Keratinocyte (primary cell): ENCODE measurements around the gene GAB2. TPM values are rescaled to one million over a fixed set of nuclear protein-coding genes. Genes with fewer than 3 reads are reported as not detected.
A peak's percentile ranks its signal among the peaks of the same experiment; 100 is the strongest.
"Not testable (repeated sequence)": the region's sequence is repeated elsewhere in the genome, so short reads cannot be mapped to it uniquely, and the experiment has no call there.

Experiments
- DNase-seq: peaks from one replicate; pipeline ENCODE4 v3.0.0-alpha.2; 2011; ENCODE audit warnings: low read depth, missing footprints, low spot score
- FAIRE-seq: peaks from 2 replicates; lab custom pipeline; 2011; peaks lifted over from hg19 to GRCh38; lab: Jason Lieb, UNC
- H2AFZ ChIP-seq: 2 replicates; pipeline ENCODE4 v1.6.0; 2012; ENCODE audit warnings: low read length, control low read depth, inconsistent platforms; ENCODE audit not compliant: control insufficient read depth
- H3K27ac ChIP-seq: 2 replicates; pipeline ENCODE4 v1.5.1; 2011; ENCODE audit warnings: low read length; ENCODE audit not compliant: control insufficient read depth, insufficient read depth
- H3K27me3 ChIP-seq: 3 replicates; pipeline ENCODE4 v1.6.0; 2011; ENCODE audit warnings: low read length; ENCODE audit not compliant: control insufficient read depth, insufficient read depth; ENCODE audit errors: extremely low read depth
- H3K36me3 ChIP-seq, 2 experiments: 2 replicates in 1 of 2; 3 replicates in 1 of 2; pipeline ENCODE4 v1.5.1; 2011; ENCODE audit warnings: low read length in 2 of 2, mild to moderate bottlenecking in 1 of 2; ENCODE audit not compliant: control insufficient read depth in 2 of 2, insufficient read depth in 2 of 2; ENCODE audit errors: extremely low read depth in 1 of 2
- H3K4me1 ChIP-seq: 3 replicates; pipeline ENCODE4 v1.5.1; 2011; ENCODE audit warnings: low read length; ENCODE audit not compliant: control insufficient read depth, insufficient read depth; ENCODE audit errors: extremely low read depth
- H3K4me2 ChIP-seq: 3 replicates; pipeline ENCODE4 v1.6.0; 2011; ENCODE audit warnings: low read depth, low read length; ENCODE audit not compliant: control insufficient read depth, insufficient read depth; ENCODE audit errors: extremely low read depth
- H3K4me3 ChIP-seq, 3 experiments: fragments of 200-600 bp in 1 of 3; sonication (generic) in 1 of 3; 2 replicates in 2 of 3; 3 replicates in 1 of 3; pipeline ENCODE4 v1.5.1; 2011 to 2016; ENCODE audit warnings: low read length in 3 of 3, mild to moderate bottlenecking in 3 of 3, control low read depth in 2 of 3, inconsistent platforms in 1 of 3, low read depth in 1 of 3, mixed read lengths in 1 of 3, mixed run types in 1 of 3, moderate library complexity in 1 of 3; ENCODE audit not compliant: control insufficient read depth in 2 of 3, insufficient read depth in 2 of 3; ENCODE audit errors: extremely low read depth in 1 of 3
- H3K79me2 ChIP-seq: 2 replicates; pipeline ENCODE4 v1.6.0; 2012; ENCODE audit warnings: low read length; ENCODE audit not compliant: control insufficient read depth, insufficient read depth
- H3K9ac ChIP-seq: 3 replicates; pipeline ENCODE4 v1.6.0; 2011; ENCODE audit warnings: low read length; ENCODE audit not compliant: control insufficient read depth, insufficient read depth; ENCODE audit errors: extremely low read depth
- H3K9me1 ChIP-seq: 3 replicates; pipeline ENCODE4 v1.6.0; 2011; ENCODE audit warnings: low read length; ENCODE audit not compliant: control insufficient read depth, insufficient read depth; ENCODE audit errors: extremely low read depth
- H3K9me3 ChIP-seq: 2 replicates; pipeline ENCODE4 v1.5.1; 2012; ENCODE audit warnings: low read depth, low read length; ENCODE audit not compliant: control insufficient read depth
- H4K20me1 ChIP-seq: 3 replicates; pipeline ENCODE4 v1.6.0; 2011; ENCODE audit warnings: low read length; ENCODE audit not compliant: control insufficient read depth, insufficient read depth; ENCODE audit errors: extremely low read depth
- EZH2 ChIP-seq: IDR thresholded peaks from one replicate; pipeline ENCODE4 v1.6.1; 2012; ENCODE audit warnings: inconsistent platforms, mild to moderate bottlenecking, low read length, moderate library complexity
- dilution Hi-C: fragments of 300-500 bp; cut with MboI; formaldehyde crosslinking; loops from one replicate; pipeline ENCODE4 v1.7.0; 2020; ENCODE audit warnings: low sequenced_read_pairs; ENCODE audit not compliant: extremely low pct_ligation_motif_present
- polyA plus RNA-seq, 5 experiments: library from polyadenylated mRNA; depleted of rRNA in 3 of 5; stranded (reverse) in 3 of 5; stranded (forward) in 1 of 5; unstranded in 1 of 5; fragments of >200 nt; gene quantifications; 1 replicate in 1 of 5; 2 replicates in 3 of 5; 3 replicates in 1 of 5; pipeline versions ENCODE4 v1.2.1 to v1.2.3, GENCODE V29; 2011 to 2012; ENCODE audit warnings: missing spikeins in 2 of 5, low read depth in 1 of 5, low replicate concordance in 1 of 5
- TF ChIP-seq, protein P1 (sequence below), 3 experiments: IDR thresholded peaks in 1 of 3; conservative IDR thresholded peaks in 1 of 3; optimal IDR thresholded peaks in 1 of 3; 2 replicates in 2 of 3; 3 replicates in 1 of 3; pipeline versions ENCODE3 to v1.5.1; 2011; ENCODE audit warnings: low read length in 3 of 3, mild to moderate bottlenecking in 3 of 3, moderate library complexity in 2 of 3, control low read depth in 1 of 3, inconsistent platforms in 1 of 3; ENCODE audit not compliant: insufficient read depth in 2 of 3; ENCODE audit errors: extremely low read depth in 1 of 3

GAB2 gene
- polyA plus RNA-seq, 1 donor (not counting 4 experiments of a cell fraction or from before 2014, with no cell fraction given), result 0.68 TPM

DNA sequence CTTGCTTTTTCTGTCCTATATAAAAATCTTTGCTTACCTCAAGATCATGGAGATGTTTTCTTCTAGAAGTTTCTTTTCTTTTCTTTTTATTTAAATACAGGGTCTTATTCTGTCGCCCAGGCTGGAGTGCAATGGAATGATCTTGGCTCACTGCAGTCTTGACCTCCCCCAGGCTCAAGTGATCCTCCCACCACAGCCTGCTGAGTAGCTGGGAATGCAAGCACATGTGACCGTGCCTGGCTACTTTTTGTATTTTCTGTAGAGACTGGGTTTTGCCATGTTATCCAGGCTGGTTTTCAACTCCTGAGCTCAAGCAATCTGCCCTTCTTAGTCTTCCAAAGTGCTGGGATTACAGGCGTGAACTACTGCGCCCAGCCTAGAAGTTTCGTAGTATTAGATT is 183.6 kb downstream of the GAB2 start:
- no peak for FAIRE-seq
- no peaks in the 10 kb centered on the region for H3K27me3 ChIP-seq
- dilution Hi-C loops, result no loop called here
- no peaks in the 10 kb centered on the region for H3K9me3 ChIP-seq
- H2AFZ ChIP-seq, result no peak overlapping the region
- H3K79me2 ChIP-seq, result no peaks in the 10 kb centered on the region
- H3K9me1 ChIP-seq, result no peaks in the 10 kb centered on the region
- no peak overlapping the region for H3K9ac ChIP-seq
- no peak for DNase-seq
- H3K4me1 ChIP-seq, result no peaks in the 10 kb centered on the region
- TF ChIP-seq, protein P1, sequence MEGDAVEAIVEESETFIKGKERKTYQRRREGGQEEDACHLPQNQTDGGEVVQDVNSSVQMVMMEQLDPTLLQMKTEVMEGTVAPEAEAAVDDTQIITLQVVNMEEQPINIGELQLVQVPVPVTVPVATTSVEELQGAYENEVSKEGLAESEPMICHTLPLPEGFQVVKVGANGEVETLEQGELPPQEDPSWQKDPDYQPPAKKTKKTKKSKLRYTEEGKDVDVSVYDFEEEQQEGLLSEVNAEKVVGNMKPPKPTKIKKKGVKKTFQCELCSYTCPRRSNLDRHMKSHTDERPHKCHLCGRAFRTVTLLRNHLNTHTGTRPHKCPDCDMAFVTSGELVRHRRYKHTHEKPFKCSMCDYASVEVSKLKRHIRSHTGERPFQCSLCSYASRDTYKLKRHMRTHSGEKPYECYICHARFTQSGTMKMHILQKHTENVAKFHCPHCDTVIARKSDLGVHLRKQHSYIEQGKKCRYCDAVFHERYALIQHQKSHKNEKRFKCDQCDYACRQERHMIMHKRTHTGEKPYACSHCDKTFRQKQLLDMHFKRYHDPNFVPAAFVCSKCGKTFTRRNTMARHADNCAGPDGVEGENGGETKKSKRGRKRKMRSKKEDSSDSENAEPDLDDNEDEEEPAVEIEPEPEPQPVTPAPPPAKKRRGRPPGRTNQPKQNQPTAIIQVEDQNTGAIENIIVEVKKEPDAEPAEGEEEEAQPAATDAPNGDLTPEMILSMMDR (optimal IDR thresholded peaks at IDR 0.05 in 1 of 3, IDR thresholded peaks at IDR 0.05 in 1 of 3, conservative IDR thresholded peaks at IDR 0.05 in 1 of 3; ENCODE audit: extremely low read depth in 1 of 3, insufficient read depth in 2 of 3, low read length in 3 of 3), result no peak
- no peak for TF ChIP-seq EZH2
- H3K36me3 ChIP-seq, result no peaks in the 10 kb centered on the region
- no peak overlapping the region for H3K27ac ChIP-seq
- no peak overlapping the region for H3K4me2 ChIP-seq
- no peak overlapping the region for H3K4me3 ChIP-seq
- H4K20me1 ChIP-seq, result no peaks in the 10 kb centered on the region

DNA sequence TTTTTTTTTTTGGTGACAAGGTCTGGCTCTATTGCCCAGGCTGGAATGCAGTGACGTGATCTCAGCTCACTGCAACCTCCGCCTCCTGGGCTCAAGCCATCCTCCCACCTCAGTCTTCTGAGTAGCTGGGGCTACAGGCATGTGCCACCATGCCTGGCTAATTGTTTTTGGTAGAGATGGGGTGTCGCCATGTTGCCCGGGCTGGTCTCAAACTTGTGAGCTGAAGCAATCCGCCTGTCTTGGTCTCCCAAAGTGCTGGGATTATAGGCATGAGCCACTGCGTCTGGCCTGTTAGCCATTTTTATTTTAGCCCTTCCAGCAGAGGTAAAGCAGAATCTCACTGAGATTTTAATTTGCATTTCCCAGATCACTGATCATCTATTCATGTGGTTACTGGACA is 184.6 kb downstream of the GAB2 start:
- H2AFZ ChIP-seq, result peak overlapping the region; percentile 36
- H3K9me3 ChIP-seq, H3K9me1 ChIP-seq, H3K4me2 ChIP-seq, H3K4me3 ChIP-seq, H3K9ac ChIP-seq, H4K20me1 ChIP-seq, H3K27me3 ChIP-seq, H3K27ac ChIP-seq, H3K4me1 ChIP-seq, FAIRE-seq, dilution Hi-C loops, H3K79me2 ChIP-seq, DNase-seq, H3K36me3 ChIP-seq: not testable (repeated sequence)

- FAIRE-seq, result no peak
- Histone ChIP-seq H3K9me1 (no peaks in the 10 kb centered on the region), H3K27me3 (no peaks in the 10 kb centered on the region), H3K4me3 (no peak overlapping the region), H3K36me3 (no peaks in the 10 kb centered on the region), H2AFZ (no peak overlapping the region), H3K27ac (no peak overlapping the region), H3K9me3 (no peaks in the 10 kb centered on the region), H3K79me2 (no peaks in the 10 kb centered on the region), H4K20me1 (no peaks in the 10 kb centered on the region), H3K9ac (no peak overlapping the region), H3K4me1 (no peaks in the 10 kb centered on the region), H3K4me2 (no peak overlapping the region)
- TF ChIP-seq EZH2, result no peak
- dilution Hi-C loops, result no loop called here
- no peak for DNase-seq
Observed at GRCh38 chr11:78231962-78232501, 185.6 kb downstream of the GAB2 start.
